AG10803 (cell line): ENCODE data around the gene OR13C9.
"Not testable (repeated sequence)": the region's sequence is repeated elsewhere in the genome, so short reads cannot be mapped to it uniquely, and the experiment has no call there.

Source experiments
- DNase-seq: peaks from one replicate; pipeline ENCODE4 v3.0.0; 2010; ENCODE audit warnings: low read depth
- H3K4me3 ChIP-seq: 2 replicates; pipeline ENCODE4 v1.5.1; 2011; ENCODE audit warnings: mild to moderate bottlenecking, low read length, control low read depth
- TF ChIP-seq, protein P1 (sequence below): conservative IDR thresholded peaks from 2 replicates; pipeline ENCODE4 v1.5.1; 2011; ENCODE audit warnings: mild to moderate bottlenecking, low read length, control low read depth, inconsistent platforms

The OR13C9 gene, protein sequence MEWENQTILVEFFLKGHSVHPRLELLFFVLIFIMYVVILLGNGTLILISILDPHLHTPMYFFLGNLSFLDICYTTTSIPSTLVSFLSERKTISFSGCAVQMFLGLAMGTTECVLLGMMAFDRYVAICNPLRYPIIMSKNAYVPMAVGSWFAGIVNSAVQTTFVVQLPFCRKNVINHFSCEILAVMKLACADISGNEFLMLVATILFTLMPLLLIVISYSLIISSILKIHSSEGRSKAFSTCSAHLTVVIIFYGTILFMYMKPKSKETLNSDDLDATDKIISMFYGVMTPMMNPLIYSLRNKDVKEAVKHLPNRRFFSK

DNA sequence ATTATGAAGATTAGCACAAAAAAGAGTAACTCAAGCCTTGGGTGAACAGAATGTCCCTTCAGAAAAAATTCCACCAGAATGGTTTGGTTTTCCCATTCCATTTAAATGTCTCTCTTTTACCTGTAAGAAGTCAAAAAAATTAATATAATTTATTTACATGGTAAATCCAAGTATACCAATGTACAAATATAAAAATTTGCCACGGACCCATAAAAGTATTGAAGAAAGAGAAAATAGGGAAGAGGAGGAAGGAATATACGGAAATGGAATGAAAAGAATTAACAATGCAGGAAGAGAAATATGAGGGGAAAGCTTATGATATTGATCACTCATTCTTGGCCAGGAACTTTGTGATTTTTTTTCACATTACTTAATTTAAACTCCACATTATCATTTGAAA lies at the start of gene OR13C9:
Gene OR13C9 (minus strand): TSS at position 101 of the 400 bp plus-strand sequence. CDS start 0 bp downstream, at position 101.
- TF ChIP-seq, protein P1, sequence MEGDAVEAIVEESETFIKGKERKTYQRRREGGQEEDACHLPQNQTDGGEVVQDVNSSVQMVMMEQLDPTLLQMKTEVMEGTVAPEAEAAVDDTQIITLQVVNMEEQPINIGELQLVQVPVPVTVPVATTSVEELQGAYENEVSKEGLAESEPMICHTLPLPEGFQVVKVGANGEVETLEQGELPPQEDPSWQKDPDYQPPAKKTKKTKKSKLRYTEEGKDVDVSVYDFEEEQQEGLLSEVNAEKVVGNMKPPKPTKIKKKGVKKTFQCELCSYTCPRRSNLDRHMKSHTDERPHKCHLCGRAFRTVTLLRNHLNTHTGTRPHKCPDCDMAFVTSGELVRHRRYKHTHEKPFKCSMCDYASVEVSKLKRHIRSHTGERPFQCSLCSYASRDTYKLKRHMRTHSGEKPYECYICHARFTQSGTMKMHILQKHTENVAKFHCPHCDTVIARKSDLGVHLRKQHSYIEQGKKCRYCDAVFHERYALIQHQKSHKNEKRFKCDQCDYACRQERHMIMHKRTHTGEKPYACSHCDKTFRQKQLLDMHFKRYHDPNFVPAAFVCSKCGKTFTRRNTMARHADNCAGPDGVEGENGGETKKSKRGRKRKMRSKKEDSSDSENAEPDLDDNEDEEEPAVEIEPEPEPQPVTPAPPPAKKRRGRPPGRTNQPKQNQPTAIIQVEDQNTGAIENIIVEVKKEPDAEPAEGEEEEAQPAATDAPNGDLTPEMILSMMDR: no peak
- DNase-seq: no peak
- no peak within 1 kb of the TSS for H3K4me3 ChIP-seq

DNA sequence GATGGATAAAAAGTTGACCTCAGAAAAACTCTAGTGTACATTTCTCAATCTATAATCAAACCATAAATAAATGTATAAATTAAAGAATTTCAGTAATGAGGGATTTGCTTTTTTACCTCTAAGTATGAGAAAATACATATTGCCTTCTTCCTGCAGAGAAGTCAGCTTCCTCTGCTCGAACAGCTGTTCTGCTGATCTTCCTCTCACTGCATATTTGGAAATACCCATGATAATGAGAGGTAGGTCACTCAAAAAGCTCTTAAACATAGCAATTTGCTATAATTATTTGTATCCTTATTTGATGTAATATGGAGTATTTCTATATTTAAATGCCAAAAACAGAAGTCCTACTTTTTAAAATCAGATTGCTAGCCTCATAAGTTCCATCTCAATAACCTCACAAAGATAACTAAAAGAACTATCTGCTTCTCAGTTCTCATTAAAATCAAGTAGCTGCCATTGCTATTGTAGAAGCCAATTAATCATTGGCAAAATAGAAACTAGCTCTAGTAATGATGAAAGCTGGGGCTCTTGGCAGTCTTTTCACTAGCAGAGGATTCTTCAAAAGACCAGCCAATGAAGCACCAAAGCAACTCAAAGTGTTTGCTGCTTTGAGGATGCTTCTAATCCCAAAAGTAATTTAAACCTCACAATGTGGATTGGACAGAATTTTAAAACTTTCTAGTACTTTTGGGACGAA lies 40.6 kb upstream of the OR13C9 start:
- H3K4me3 ChIP-seq: no peak overlapping the region
- DNase-seq: no peak
- TF ChIP-seq, protein P1: no peak

GRCh38 chr9:104635456-104635855 lies 17.5 kb upstream of the OR13C9 start:
- TF ChIP-seq, protein P1: no peak
- peak; percentile 22 for DNase-seq
- no peak overlapping the region for H3K4me3 ChIP-seq

- TF ChIP-seq, protein P1: no peak
- H3K4me3 ChIP-seq: no peak overlapping the region
- no peak for DNase-seq
These were observed 16.0 kb upstream of the OR13C9 start for GRCh38 chr9:104633976-104634520.

DNA sequence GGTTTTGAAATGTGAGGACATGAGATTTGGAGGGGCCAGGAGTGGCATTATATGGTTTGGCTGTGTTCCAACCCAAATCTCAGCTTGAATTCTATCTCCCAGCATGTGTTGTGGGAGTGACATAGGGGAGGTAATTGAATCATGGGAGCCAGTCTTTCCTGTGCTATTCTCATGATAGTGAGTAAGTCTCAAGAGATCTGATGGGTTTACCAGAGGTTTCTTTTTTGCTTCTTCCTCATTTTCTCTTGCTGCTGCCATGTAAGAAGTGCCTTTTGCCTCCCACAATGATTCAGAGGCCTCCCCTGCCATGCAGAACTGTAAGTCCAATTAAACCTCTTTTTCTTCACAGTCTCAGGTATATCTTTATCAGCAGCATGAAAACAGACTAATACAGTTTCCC lies 8.0 kb upstream of the OR13C9 start:
- not testable (repeated sequence) for H3K4me3 ChIP-seq, DNase-seq

DNA sequence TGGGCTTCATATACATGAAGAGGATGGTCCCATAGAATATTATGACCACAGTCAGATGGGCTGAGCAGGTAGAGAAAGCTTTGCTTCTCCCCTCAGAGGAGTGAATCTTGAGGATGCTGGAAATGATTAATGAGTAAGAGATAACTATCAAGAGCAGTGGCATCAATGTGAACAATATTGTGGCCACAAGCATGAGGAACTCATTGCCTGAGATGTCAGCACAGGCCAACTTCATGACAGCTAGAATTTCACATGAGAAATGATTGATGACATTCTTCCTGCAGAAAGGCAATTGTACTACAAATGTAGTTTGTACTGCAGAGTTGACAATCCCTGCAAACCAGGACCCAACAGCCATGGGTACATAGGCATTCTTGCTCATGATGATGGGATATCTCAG lies 586 bp downstream of the OR13C9 start:
- TF ChIP-seq, protein P1: no peak
- H3K4me3 ChIP-seq: no peak overlapping the region
- DNase-seq: no peak

DNA sequence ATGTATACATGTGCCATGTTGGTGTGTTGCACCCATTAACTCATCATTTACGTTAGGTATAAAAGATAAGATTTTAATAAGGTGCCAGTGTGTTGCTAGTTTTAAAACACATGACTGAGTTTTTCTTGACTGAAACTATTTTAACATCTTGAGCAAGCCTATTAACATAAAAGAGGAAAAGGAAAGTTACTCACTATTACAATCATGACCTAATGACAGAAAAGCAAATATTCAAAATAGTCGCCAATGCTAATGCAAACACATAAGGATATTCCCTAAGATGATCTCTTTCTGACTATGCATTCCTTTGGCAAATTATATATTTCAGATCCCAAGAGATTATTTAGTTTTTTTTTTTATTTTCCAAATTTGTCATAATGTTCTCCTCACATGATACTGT lies 6.8 kb downstream of the OR13C9 start:
- TF ChIP-seq, protein P1: no peak
- no peak overlapping the region for H3K4me3 ChIP-seq
- DNase-seq: no peak
